Measurements from ENCODE around the gene PALLD. TPM values are rescaled to one million over a fixed set of nuclear protein-coding genes. Genes with fewer than 3 reads are reported as not detected.

The PALLD gene
- total and polyA plus RNA-seq, 2 of the 13 experiments (the other 11 are each of a cell fraction or from before 2014, with no cell fraction given): 0.50 to 1.5 TPM

GRCh38 chr4:168842186-168842585 is 345.3 kb downstream of the PALLD start (continued):
- TF ChIP-seq AKNA (CRISPR knock-in tag; IDR thresholded peaks at IDR 0.05; ENCODE audit: borderline replicate concordance) (no peak), ZBTB46 (CRISPR knock-in tag; IDR thresholded peaks at IDR 0.05; ENCODE audit: borderline replicate concordance) (no peak), ZNF451 (CRISPR knock-in tag; IDR thresholded peaks at IDR 0.05) (no peak), ZNF3 (CRISPR knock-in tag; IDR thresholded peaks at IDR 0.05) (no peak)

GRCh38 chr4:168843635-168844034 is 346.8 kb downstream of the PALLD start:
- CTCF ChIA-PET (ENCODE audit: low intra/inter-chr PET ratio, low total read pairs): no interaction called here
- POLR2A ChIA-PET: no interaction called here
- H4K20me1 ChIP-seq (ENCODE audit: insufficient read depth, low read length): no peaks in the 10 kb centered on the region
- no peak overlapping the region for H2AFZ ChIP-seq (ENCODE audit: low read length)
- no peak overlapping the region for H3K9ac ChIP-seq (ENCODE audit: insufficient read depth, low read depth, low read length)
- ATAC-seq (no peak), DNase-seq (ENCODE audit: low spot score) (no peak), FAIRE-seq (no peak)
- intact Hi-C loops (cut with micrococcal nuclease; ENCODE audit: unreplicated experiment): no loop called here
- no peaks in the 10 kb centered on the region for H3K79me2 ChIP-seq (ENCODE audit: insufficient read depth, low read length)
- H3K27ac ChIP-seq (ENCODE audit: extremely low read length, insufficient read depth, low read length): no peak overlapping the region
- no TSS peak for BruUV-seq (replicated peaks)
- H3K4me2 ChIP-seq (ENCODE audit: low read depth, low read length): no peak overlapping the region
- H3K4me1 ChIP-seq (ENCODE audit: insufficient read depth, low read length): 0 out of 2 replicates have a peak, but pooled peaks cover 7% of the 10 kb centered on the region
- no peaks in the 10 kb centered on the region for H3K9me3 ChIP-seq (ENCODE audit: low read length)
- no peak overlapping the region for H3K4me3 ChIP-seq (replicated peaks in 1 of 3; ENCODE audit: insufficient read depth in 1 of 3, low read depth in 2 of 3, low read length in 3 of 3)
- H3K27me3 ChIP-seq (ENCODE audit: control insufficient read depth in 1 of 2, insufficient read depth in 2 of 2, low read length in 2 of 2): no peaks in the 10 kb centered on the region
- in situ Hi-C loops (cut with HindIII; ENCODE audit: extremely low pct_ligation_motif_present, low pct_unique_long_range_greater_than_20kb): no loop called here
- 86% methylated on average over 7 of the region's 7 CpGs for WGBS (ENCODE audit: low lambda C conversion rate)
- no peaks in the 10 kb centered on the region for H3K36me3 ChIP-seq (replicated peaks in 1 of 2; ENCODE audit: control insufficient read depth in 1 of 2, insufficient read depth in 2 of 2, low read length in 2 of 2)
- TF ChIP-seq EHMT2 (IDR thresholded peaks at IDR 0.05; ENCODE audit: borderline replicate concordance, low read depth, low read length) (no peak), BRF2 (CRISPR knock-in tag; IDR thresholded peaks at IDR 0.05) (no peak), ZNF12 (CRISPR knock-in tag; IDR thresholded peaks at IDR 0.05) (no peak), ZKSCAN1 (IDR thresholded peaks at IDR 0.05; ENCODE audit: low read length) (no peak), TIGD3 (CRISPR knock-in tag; IDR thresholded peaks at IDR 0.05; ENCODE audit: borderline replicate concordance) (no peak), ZNF335 (CRISPR knock-in tag; IDR thresholded peaks at IDR 0.05) (no peak), FOXA3 (CRISPR knock-in tag; IDR thresholded peaks at IDR 0.05) (no peak), MTERF4 (CRISPR knock-in tag; IDR thresholded peaks at IDR 0.05) (no peak), POLR2AphosphoS2 (IDR thresholded peaks at IDR 0.05; ENCODE audit: low read depth, low read length) (no peak)
